ENCODE data around the gene MCMBP. TPM values are rescaled to one million over a fixed set of nuclear protein-coding genes. Genes with fewer than 3 reads are reported as not detected.
"Not testable (repeated sequence)": the region's sequence is repeated elsewhere in the genome, so short reads cannot be mapped to it uniquely, and the experiment has no call there.

The MCMBP gene
- polyA plus RNA-seq, 5 donors: 45.0 to 70.8 (median 63.6) TPM

DNA sequence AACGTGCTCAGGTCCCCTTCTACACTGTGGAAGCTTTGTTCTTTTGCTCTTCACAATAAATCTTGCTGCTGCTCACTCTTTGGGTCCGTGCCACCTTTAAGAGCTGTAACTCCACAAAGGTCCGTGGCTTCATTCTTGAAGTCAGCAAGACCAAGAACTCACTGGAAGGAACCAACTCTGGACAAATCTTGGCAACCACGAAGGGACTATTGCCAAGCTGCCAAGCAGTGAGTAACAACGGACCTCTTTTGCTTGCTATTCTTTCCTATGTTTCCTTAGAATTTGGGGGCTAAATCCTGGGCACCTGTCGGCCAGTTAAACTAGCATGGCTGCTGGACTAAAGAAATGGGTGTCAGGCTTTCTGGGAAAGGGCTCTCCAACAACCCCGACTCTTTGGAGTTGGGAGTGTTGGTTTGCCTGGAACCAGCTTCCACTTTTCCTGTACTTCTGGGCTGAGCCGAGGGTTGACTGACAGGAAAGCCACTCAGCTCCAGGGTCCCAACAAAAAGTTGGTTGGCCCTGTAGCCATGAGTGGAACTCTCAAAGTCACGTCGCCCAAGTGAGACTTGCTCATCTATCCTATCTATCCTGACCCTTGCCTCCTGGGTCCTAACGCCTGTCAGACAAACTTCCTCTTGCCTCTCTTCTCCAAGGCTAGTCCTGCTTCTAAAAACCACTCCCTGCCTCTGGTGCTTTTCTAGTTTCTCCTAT is 11.4 kb upstream of the MCMBP start:
- not testable (repeated sequence) for DNase-seq

DNA sequence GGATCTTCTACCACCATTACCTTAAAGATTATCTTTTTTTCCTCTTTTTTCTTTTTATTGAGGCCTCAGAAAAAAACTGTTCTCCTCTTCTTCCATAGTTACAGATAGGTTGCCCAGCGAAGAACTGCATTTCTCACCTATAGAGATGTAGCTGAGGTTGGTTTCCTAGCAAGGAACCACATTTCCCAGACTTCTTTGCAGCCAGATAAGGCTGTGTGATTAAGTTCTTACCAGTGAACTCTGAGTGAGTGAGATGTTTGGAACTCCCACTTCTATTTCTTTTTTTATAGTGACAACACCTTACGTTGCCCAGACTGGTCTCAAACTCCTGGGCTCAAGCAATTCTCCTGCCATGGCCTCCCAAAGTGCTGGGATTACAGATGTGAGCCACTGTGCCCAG is 5.9 kb upstream of the MCMBP start:
- no peak for DNase-seq

GRCh38 chr10:119872860-119873681 is 428 bp upstream of the MCMBP start:
- peak; percentile 93 for DNase-seq

DNA sequence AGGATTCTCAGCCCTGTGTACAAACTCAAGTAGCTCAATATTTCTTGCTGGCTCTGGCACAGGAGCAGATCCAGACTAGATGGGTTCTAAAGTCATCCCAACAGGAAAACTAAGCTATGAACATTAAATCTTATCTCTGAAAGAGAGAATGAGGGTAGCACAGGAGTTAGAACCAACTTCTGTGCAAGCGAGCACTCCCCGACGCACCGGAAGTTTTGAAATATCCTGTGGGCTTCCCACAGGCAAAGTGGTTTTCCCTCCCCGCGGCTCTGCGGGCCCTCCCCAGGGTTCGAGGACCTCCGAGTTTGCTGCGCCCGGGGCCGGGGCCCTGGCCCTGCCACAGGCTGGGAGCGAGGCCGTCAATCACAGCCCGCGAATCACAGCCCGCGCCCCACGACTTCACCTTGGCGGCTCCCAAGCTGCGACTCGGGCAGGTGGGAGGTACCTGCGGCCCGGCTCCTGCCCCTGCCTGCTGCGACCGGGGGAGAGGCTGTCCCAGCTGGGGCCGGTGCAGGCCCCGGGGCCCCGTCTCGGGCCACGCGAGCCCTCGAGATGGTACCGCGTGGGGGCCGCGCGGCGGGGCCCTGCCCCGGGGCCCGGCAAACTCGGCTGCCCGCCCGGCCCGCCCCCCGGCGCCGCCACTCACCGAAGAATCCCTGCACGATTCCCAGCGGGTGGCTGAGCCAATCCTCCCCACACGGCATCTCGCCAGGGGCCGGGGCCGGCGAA is 598 bp downstream of the MCMBP start:
- DNase-seq: peak; percentile 42 to 44

GRCh38 chr10:119869398-119869797 is 3.2 kb downstream of the MCMBP start:
- DNase-seq: not testable (repeated sequence)

- DNase-seq: no peak
These were observed 5.3 kb downstream of the MCMBP start for GRCh38 chr10:119867317-119867716.

DNA sequence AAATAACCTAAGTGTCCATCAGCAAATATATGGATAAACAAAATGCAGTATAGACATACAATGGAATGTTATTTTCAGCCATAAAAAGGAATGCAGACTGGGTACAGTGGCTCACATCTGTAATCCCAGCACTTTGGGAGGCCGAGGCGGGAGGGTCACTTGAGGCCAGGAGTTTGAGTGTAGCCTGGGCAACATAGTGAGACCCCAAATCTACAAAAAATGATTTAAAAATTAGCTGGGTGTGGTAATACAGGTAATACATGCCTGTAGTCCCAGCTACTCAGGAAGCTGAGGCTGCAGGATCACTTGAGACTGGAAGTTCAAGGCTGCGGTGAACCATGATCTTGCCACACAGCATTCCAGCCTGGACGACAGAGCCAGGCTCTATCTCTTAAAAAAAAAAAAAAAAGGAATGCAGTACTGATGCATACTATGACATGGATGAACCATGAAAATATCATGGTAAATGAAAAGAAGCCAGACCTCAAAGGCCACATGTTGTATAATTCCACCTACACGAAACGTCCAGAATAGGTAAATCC is 6.9 kb downstream of the MCMBP start:
- no peak for DNase-seq

DNA sequence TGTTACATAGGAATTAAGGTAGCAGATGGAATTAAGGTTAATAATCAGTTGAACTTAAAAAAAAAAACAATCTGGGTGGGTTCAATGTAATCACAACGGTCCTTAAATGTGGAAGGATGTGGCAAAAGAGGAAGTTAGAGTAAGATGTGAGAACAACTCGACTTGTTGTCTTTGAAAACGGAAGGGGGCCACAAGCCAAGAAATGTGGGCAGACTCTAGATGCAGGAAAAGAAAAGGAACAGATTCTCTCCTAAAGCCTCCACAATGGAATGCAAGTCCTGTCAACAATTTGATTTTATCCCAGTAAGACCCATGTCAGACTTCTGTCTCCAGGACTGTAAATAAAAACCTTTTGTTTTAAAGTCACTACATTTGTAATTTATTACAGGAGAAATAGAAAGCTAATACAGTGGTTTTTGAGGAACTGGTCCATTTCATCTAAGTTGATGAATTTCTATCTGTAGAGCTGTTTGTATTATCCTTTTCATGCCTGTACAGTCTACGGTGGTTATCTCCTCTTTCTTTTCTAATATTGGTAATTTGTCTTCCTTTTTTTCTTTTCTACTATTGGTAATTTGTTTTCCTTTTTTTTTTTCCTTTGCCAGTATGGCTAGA is 8.6 kb downstream of the MCMBP start:
- DNase-seq: no peak

DNA sequence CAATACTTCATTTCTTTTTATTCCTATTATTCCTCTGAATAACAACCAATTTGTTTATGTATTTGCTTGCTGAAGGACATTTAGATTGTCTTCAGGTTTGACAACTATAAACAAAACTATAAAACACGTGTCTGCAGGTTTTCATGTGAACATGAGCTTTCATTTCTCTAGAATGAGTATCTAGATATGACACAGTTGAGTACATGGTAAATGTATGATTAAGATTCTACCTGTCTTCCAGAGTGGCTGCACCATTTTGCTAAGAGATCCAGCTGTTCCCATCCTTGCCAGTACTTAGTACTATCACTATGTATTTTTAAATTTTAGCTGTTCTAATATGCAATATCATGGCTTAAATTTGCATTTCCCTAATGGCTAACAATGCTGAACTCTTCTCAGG is 10.1 kb downstream of the MCMBP start:
- DNase-seq: no peak

- DNase-seq: no peak
These were observed 11.6 kb downstream of the MCMBP start for GRCh38 chr10:119860866-119861607.

- DNase-seq: peak; percentile 6 to 26
These were observed 13.0 kb downstream of the MCMBP start for GRCh38 chr10:119859420-119860258.

- no peak for DNase-seq
These were observed 14.6 kb downstream of the MCMBP start for GRCh38 chr10:119858063-119858462.

GRCh38 chr10:119853574-119853973 is 19.1 kb downstream of the MCMBP start:
- no peak for DNase-seq

DNA sequence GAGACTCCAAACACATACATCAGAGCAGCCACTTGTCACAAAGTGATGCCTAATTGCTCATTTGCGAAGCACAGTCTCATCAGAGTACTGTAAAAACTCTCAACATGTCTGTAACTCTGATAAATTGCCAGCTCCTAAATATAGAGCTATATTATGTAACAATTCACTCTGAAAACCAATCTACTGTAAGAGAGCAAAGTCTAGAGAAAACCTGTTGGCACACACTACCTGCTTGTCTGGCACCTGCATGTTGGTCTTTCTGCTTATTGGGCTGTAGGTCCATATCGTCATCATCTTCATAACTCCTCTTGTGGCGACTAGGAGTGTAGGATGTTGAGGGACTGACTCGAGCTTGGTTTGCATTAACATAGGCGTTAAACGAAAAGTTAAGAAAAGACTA is 19.8 kb downstream of the MCMBP start:
- DNase-seq: no peak

GRCh38 chr10:119852277-119852676 is 20.4 kb downstream of the MCMBP start:
- no peak for DNase-seq

GRCh38 chr10:119849944-119850343 is 22.7 kb downstream of the MCMBP start:
- DNase-seq: no peak

DNA sequence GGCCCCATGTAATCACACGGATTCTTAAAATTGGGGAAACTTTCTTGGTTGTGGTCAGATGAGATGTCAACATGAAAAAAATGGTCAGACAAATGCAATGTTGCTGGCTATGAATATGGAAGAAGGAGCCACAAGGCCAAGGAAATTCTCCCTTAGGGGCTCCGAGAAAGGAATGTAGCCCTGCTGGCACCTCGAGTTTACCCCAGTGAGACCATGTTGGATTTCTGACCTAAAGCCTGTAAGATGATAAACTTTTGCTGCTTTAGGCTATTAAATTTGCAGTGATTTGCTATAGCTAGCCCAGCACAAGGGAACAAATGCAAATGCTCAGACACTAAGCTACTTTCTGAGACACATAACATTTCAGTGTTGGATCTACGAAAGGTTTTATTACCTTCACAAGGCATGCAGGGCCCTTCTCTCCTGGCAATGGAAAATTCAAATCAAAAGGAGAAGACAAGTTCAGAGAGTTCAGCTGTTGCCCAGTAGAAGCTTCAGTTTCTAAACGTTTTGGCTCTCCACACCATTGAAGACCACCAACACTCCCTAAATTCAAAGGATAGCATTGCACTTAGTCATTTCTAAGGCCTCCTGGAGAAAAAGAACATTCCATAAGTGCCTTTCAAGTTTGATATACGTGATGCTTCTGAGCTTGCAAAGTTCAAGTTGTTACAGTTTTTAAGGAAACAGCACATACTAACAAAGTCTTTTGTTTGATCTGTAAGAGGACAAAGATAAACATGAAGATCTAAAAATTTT is 23.4 kb downstream of the MCMBP start:
- DNase-seq: no peak

DNA sequence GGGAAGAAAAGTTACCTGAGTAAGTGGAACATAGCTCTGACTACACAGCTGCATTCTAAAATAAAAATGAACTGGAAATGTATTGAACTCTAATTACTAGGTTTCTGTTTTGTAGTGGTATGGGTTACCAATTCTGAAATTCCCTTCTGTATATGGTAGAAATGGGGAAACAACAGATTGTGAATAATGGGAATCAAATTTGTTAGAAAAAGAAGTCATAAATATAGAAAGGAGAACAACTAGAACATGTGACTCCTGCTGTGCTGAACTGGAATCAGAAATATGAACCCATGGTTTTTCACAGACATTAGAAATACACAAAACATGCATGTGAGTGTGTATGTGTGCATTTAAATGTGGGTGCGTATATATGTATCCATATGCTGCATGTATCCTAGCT is 27.0 kb downstream of the MCMBP start:
- no peak for DNase-seq

- DNase-seq: no peak
These were observed 38.5 kb downstream of the MCMBP start for GRCh38 chr10:119834188-119834587.

Measured in right lung (tissue), 5 donors.